ENCODE data around the gene CXCL14.

CXCL14 gene

DNA sequence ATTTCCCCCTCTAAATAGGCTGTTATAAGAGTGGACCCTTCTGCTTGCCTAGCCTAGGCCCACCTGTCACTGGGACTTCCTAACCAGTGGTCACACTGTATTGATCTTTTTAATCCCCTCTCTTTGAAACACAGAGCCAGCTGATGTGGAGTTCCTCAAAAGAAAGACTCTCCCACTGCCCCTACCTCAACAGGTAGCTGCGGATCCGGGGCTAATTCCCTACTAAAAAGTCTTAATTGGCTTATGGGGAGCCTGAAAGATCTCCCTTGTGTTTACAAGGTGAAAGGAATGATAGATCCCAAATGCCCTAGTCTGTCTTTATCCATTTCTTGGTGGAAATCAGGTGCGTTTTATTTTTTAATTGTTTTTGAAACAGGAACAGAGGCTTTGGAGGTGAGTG, 45.0 kb downstream of the CXCL14 start:
- TF ChIP-seq, protein P1, sequence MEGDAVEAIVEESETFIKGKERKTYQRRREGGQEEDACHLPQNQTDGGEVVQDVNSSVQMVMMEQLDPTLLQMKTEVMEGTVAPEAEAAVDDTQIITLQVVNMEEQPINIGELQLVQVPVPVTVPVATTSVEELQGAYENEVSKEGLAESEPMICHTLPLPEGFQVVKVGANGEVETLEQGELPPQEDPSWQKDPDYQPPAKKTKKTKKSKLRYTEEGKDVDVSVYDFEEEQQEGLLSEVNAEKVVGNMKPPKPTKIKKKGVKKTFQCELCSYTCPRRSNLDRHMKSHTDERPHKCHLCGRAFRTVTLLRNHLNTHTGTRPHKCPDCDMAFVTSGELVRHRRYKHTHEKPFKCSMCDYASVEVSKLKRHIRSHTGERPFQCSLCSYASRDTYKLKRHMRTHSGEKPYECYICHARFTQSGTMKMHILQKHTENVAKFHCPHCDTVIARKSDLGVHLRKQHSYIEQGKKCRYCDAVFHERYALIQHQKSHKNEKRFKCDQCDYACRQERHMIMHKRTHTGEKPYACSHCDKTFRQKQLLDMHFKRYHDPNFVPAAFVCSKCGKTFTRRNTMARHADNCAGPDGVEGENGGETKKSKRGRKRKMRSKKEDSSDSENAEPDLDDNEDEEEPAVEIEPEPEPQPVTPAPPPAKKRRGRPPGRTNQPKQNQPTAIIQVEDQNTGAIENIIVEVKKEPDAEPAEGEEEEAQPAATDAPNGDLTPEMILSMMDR (IDR thresholded peaks at IDR 0.05), result no peak

DNA sequence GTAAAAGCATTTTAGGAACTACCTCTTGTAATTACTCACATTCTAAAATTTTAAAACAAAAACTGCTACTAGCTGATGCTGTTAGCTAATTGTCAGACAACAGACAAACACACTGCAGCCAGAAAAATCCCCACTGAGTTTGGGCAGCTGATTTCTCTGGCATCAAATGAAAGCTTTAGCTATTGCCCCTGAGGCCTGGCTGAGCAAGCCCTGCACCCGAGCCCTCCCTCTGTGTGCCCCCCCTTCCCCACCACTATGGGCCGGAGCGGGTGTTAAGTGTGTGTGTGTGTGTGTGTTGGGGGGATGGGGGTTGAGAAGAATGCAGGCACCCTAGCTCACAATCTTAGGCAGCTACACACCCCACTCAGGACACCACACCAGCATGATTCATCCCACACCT, 45.5 kb downstream of the CXCL14 start:
- TF ChIP-seq, protein P1 (IDR thresholded peaks at IDR 0.05), result no peak

DNA sequence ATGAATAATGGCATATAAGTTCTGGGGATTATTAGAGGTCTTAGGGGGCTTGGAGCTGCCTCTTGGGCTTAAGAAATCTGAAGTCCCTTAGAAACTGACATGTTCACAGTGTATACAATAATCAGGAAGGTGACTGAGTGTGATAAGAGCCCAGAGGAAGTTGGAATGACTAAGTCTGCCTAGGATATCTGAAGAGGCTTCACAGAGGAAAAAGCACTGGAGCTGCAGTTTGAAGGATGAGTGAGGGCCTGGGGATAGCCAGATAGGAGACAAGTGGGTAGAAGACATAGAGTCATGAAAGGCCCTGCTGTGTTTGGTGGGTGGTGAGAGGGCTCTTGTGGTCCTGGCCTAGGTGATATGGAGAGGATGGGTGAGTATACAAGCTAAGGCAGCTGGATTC, 51.9 kb downstream of the CXCL14 start:
- TF ChIP-seq, protein P1 (IDR thresholded peaks at IDR 0.05), result no peak

DNA sequence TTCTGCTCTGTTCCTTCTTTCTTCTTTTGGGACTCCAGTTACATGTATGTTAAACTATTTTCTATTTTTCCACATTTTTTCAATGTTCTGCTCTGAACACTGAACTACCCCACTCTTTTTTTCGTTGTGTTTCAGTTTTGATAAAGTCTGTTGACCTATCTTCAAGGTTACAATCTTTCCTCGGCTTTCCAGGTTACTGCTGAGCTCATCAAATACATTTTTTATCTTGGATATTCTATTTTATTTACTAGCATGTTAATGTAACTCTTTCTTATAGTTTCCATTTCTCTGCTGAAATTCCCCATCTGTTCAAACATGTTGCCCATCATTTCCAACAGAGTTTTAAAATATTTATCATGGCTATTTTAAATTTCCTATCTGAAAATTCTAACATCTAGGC, 56.8 kb downstream of the CXCL14 start:
- TF ChIP-seq, protein P1 (IDR thresholded peaks at IDR 0.05), result no peak

Measured in LNCAP (cell line).